Stimulated activated CD4-positive, alpha-beta T cell treated with anti-CD3 and anti-CD28 coated beads, Interleukin-15, amount 100 ng/mL, for 48 hours (primary cell): ENCODE results near the gene GCHFR.

Experiments used
- DNase-seq, 2 donors: peaks; one replicate each; pipeline ENCODE4 v3.0.0-alpha.2; 2020; ENCODE audit warnings: low read depth in 2 of 2

GCHFR gene

DNA sequence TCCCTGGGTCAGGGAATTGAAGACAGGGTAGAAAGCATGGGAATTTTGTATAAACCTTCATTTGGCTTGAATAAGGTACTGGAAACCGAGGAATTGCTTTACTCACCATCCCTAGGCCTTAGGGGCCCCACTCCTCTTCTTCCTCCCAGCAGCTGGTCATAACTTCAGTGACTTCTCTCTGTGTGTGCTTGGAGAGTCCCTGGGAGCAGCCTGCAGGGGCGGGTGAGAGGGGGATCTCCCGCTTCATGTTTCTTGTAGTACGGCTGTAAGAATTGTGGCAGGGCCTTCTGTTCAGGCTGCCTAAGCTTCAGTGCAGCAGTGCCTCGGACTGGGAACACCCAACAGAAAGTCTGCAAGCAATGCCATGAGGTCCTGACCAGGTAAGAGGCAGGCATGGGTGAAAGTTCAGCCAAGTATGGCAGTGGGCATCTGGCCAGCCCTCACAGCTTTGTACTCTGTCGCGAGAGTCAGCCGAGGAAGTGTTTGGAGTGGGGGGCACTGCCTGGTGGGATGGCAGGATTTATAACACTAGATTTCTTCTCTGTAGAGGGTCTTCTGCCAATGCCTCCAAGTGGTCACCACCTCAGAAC is 45.1 kb downstream of the GCHFR start:
- DNase-seq, result no peak

DNA sequence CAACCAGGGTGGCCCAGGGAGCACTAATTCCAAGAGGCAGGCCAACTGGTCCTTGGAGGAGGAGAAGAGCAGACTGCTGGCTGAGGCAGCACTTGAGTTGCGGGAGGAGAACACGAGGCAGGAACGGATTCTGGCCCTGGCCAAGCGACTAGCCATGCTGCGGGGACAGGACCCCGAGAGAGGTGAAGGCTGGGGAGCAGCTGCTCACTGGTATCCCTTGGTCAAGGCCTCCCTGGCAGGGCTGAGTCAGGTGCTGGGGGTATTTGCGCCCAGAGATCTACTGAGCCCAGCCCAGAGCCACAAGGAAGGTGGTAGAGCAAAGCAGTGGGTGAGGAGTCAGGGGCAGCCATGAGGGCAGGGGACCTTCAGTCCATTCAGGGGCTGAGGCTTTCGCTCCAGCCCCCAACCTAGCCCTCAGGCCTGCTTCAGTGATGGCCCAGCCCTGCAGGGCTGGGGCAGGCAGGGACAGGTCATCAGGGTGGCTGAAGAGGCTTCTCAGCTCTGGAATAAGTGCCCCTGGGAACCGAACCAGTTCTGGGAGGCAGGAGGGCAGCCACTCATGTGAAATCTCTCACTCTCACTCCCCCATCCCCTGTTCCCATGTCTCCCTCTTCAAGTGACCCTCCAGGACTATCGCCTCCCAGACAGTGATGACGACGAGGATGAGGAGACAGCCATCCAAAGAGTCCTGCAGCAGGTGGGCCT is 49.0 kb downstream of the GCHFR start:
- DNase-seq, result no peak

DNA sequence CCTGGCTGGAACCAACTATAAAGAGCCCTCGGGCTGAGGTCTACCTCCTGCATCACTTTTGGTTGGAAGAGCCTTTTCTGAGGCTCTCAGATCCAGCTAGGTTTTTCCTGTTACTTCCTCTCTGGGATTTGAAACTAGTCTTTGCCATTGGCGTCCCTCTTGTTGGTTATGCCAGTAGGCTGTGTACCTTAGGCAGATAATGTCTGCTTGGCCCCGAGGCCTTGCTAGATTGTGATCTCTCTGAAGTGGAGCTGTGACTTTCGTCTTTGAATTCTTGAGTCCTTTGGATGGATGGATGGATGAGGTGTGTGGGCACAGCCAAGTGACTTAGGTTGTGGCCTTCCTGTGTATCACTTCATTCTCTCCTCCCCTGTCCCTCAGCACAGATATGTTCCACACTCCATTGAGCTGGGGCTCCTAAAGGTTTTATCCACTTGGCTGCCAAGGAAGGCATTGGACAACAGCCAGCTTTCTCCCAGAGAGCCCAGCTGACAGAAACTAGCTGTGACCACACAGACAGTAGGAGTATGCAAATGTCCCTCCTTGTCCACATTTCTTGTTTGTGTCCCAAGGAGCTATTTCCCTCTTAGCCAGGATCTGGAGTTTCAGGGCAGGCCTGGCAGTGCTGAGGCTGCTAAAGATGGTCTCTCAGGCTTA is 51.3 kb downstream of the GCHFR start:
- no peak for DNase-seq
